Measurements from ENCODE around the gene HDAC3.

The HDAC3 gene

GRCh38 chr5:141598391-141599345 lies 38.0 kb downstream of the HDAC3 start:
- DNase-seq, result no peak

- DNase-seq, result no peak
Measured at GRCh38 chr5:141597814-141598213, 38.8 kb downstream of the HDAC3 start.

GRCh38 chr5:141597394-141597793 lies 39.3 kb downstream of the HDAC3 start:
- DNase-seq, result no peak

- DNase-seq, result no peak
Measured at GRCh38 chr5:141596867-141597266, 39.8 kb downstream of the HDAC3 start.

- DNase-seq, result no peak
Measured at GRCh38 chr5:141590127-141590526, 46.5 kb downstream of the HDAC3 start.

- no peak for DNase-seq
Measured at GRCh38 chr5:141586246-141586645, 50.4 kb downstream of the HDAC3 start.

- no peak for DNase-seq
Measured at GRCh38 chr5:141585594-141585993, 51.1 kb downstream of the HDAC3 start.

- no peak for DNase-seq
Measured at GRCh38 chr5:141574122-141574510, 62.5 kb downstream of the HDAC3 start.

- no peak for DNase-seq
Measured at GRCh38 chr5:141573489-141574121, 63.0 kb downstream of the HDAC3 start.

All from NCI-H146 (cell line).